ENCODE measurements around the gene KDM2A. TPM values are rescaled to one million over a fixed set of nuclear protein-coding genes. Genes with fewer than 3 reads are reported as not detected.

KDM2A gene
- 50.4 TPM for total RNA-seq (2021; ENCODE audit: unreplicated experiment)
- polyA plus RNA-seq (2012): 32.3 and 36.2 TPM in 2 replicates
- Bru-seq, nascent RNA: percentile 78 among the genes with signal in this experiment
- percentile 69 among the genes with signal in this experiment for BruChase-seq, experiment 1, labeled RNA remaining after a 6-hour chase
- percentile 75 among the genes with signal in this experiment for BruChase-seq, experiment 2, labeled RNA remaining after a 2-hour chase
- long read RNA-seq, partial matches to known transcripts: 7 of 28 reads
- long read RNA-seq, other reads (novel, unspliced or antisense): 17 of 28 reads

- no peaks in the 10 kb centered on the region for H3K9me3 ChIP-seq (ENCODE audit: control insufficient read depth in 1 of 2, insufficient read depth in 1 of 2, low read depth in 1 of 2, low read length in 2 of 2)
- POLR2A ChIA-PET: interaction anchor here (0.5 to 1.0 kb wide), 4 partner anchors 10 to 121 kb away, joined by 3 to 5 read pairs (median 4); no protein-coding TSS in a partner anchor
- peaks cover 7 to 16% of the 10 kb centered on the region in 2 experiments for H3K4me1 ChIP-seq (ENCODE audit: control insufficient read depth in 1 of 2, insufficient read depth in 2 of 2, low read length in 2 of 2)
- ATAC-seq: peak; percentile 89
- peaks cover 7 to 10% of the 10 kb centered on the region in 2 experiments; a peak in 3 of 4 replicates for H3K36me3 ChIP-seq (ENCODE audit: control insufficient read depth in 1 of 2, insufficient read depth in 2 of 2, low read length in 2 of 2)
- H3K79me2 ChIP-seq (ENCODE audit: insufficient read depth, low read length): peaks cover 43% of the 10 kb centered on the region
- peak within 1 kb of the TSS; percentile 91 to 95 for H3K4me3 ChIP-seq (replicated peaks in 1 of 2; ENCODE audit: low read depth in 1 of 2, low read length in 2 of 2)
- H3K9me2 ChIP-seq (ENCODE audit: insufficient read depth): no peaks in the 10 kb centered on the region
- H3K4me2 ChIP-seq (ENCODE audit: low read length): peak within 1 kb of the TSS; percentile 96
- no peaks in the 10 kb centered on the region for H4K20me1 ChIP-seq (ENCODE audit: insufficient read depth)
- H3K9ac ChIP-seq (ENCODE audit: low read length): peak within 1 kb of the TSS; percentile 85
- intact Hi-C loops (cut with micrococcal nuclease): no loop called here
- no peaks in the 10 kb centered on the region for H3K27me3 ChIP-seq (ENCODE audit: insufficient read depth, low read length)
- H3K27ac ChIP-seq (ENCODE audit: low read depth, low read length): peak within 1 kb of the TSS; percentile 94
- peak; percentile 65; the same call in 1 of the 2 replicates for TF ChIP-seq ZFX (IDR thresholded peaks at IDR 0.05)
- peak; percentile 93 for TF ChIP-seq YY1 (IDR thresholded peaks at IDR 0.05; ENCODE audit: extremely low read depth, insufficient replicate concordance, low read depth, low read length)
- TF ChIP-seq EGR1 (IDR thresholded peaks at IDR 0.05; ENCODE audit: low read depth): peak; percentile 87
- no peak for TF ChIP-seq EZH2phosphoT487 (IDR thresholded peaks at IDR 0.05; ENCODE audit: borderline replicate concordance)
- TF ChIP-seq ATF3 (IDR thresholded peaks at IDR 0.05): no peak
- TF ChIP-seq POLR2AphosphoS5 (IDR thresholded peaks at IDR 0.05; ENCODE audit: low read depth, low read length): peak; percentile 87
- H2AFZ ChIP-seq (ENCODE audit: low read depth, low read length, poor library complexity, severe bottlenecking): no peak within 1 kb of the TSS
- peak; percentile 96 for DNase-seq (ENCODE audit: low read depth, low spot score)
- RAD21 ChIA-PET (ENCODE audit: low non-redundant PET in 1 of 2, low total read pairs in 2 of 2, uncharacterized antibody in 2 of 2, unreplicated experiment in 2 of 2): no interaction called here
- BruUV-seq (replicated peaks): no TSS peak
- CTCF ChIA-PET: no interaction called here
Measured at GRCh38 chr11:67118801-67119584, at the start of gene KDM2A. KDM2A (plus strand) TSS chr11:67119263; CDS start chr11:67121317, 2,054 bp downstream.

Data from HCT116 (cell line).